ENCODE results near the gene RDH11.

DNA sequence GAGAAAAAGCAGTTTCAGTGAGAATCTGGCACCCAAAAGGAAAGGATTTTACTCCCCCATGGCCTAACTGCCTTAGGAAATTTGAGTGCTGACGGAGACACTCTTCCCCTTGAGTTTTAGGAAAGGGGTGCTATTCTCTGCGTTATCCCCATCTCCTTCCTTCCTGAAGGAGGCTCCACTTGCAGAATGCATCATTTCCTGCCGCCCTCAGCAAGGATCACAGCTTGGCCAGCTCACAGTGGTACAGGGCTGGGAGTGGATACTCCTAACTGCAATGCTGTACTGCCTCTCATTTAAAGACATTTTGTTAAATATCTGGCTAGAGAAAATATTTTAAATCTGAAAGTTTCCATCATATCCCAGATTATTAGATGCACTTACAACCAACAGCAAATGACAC, 39.1 kb upstream of the RDH11 start:
- TF ChIP-seq, protein P1, sequence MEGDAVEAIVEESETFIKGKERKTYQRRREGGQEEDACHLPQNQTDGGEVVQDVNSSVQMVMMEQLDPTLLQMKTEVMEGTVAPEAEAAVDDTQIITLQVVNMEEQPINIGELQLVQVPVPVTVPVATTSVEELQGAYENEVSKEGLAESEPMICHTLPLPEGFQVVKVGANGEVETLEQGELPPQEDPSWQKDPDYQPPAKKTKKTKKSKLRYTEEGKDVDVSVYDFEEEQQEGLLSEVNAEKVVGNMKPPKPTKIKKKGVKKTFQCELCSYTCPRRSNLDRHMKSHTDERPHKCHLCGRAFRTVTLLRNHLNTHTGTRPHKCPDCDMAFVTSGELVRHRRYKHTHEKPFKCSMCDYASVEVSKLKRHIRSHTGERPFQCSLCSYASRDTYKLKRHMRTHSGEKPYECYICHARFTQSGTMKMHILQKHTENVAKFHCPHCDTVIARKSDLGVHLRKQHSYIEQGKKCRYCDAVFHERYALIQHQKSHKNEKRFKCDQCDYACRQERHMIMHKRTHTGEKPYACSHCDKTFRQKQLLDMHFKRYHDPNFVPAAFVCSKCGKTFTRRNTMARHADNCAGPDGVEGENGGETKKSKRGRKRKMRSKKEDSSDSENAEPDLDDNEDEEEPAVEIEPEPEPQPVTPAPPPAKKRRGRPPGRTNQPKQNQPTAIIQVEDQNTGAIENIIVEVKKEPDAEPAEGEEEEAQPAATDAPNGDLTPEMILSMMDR (IDR thresholded peaks at IDR 0.05; ENCODE audit: extremely low read depth in 1 of 2, insufficient read depth in 1 of 2, low read depth in 1 of 2, low read length in 2 of 2), result no peak
- TF ChIP-seq POLR2A (IDR thresholded peaks at IDR 0.05; ENCODE audit: low read depth, low read length), result no peak
- TF ChIP-seq EZH2 (IDR thresholded peaks at IDR 0.05; ENCODE audit: borderline replicate concordance, low read depth, low read length, severe bottlenecking), result no peak
- TF ChIP-seq POLR2AphosphoS5 (IDR thresholded peaks at IDR 0.05; ENCODE audit: insufficient read depth, low read depth, low read length), result no peak
- TF ChIP-seq JUN (IDR thresholded peaks at IDR 0.05; ENCODE audit: borderline replicate concordance, insufficient read depth, insufficient read length, low read depth), result no peak
- TF ChIP-seq FOS (IDR thresholded peaks at IDR 0.05; ENCODE audit: borderline replicate concordance, insufficient read depth, low read length), result no peak
- no peak for TF ChIP-seq MYC (IDR thresholded peaks at IDR 0.05; ENCODE audit: low read depth, low read length)

Measured in endothelial cell of umbilical vein (primary cell).